K562 (cell line): ENCODE data around the gene PI4KA. TPM values are rescaled to one million over a fixed set of nuclear protein-coding genes. Genes with fewer than 3 reads are reported as not detected.
A peak's percentile ranks its signal among the peaks of the same experiment; 100 is the strongest.

ENCODE experiments used
- ARNT ChIP-seq, 2 experiments: fragments of 450-650 bp; IDR thresholded peaks; 2 replicates each; pipeline ENCODE4 v1.6.1; 2016; ENCODE audit warnings: mild to moderate bottlenecking in 1 of 2
- ATF7 ChIP-seq: fragments of 450-650 bp; IDR thresholded peaks from 2 replicates; pipeline ENCODE4 v1.7.1; 2014; ENCODE audit warnings: mild to moderate bottlenecking, moderate library complexity
- CHCHD3 ChIP-seq: fragments of 250-450 bp; sonication (Bioruptor Pico); IDR thresholded peaks from 2 replicates; pipeline ENCODE4 v2.1.2; 2022; ENCODE audit warnings: mild to moderate bottlenecking
- CLOCK ChIP-seq: fragments of 250-450 bp; sonication (Bioruptor Pico); IDR thresholded peaks from 2 replicates; pipeline ENCODE4 v1.4.0; 2020; ENCODE audit warnings: mild to moderate bottlenecking, moderate library complexity, borderline replicate concordance
- HEY1 ChIP-seq: fragments of 250-450 bp; sonication (Bioruptor Pico); IDR thresholded peaks from 2 replicates; pipeline ENCODE4 v1.5.0; 2020; ENCODE audit warnings: mild to moderate bottlenecking, moderate library complexity, borderline replicate concordance
- KLF1 ChIP-seq: fragments of 450-650 bp; IDR thresholded peaks from 2 replicates; pipeline ENCODE4 v1.6.1; 2016; ENCODE audit warnings: missing genetic modification characterization, missing compliant biosample characterization
- MAFK ChIP-seq: IDR thresholded peaks from 2 replicates; pipeline ENCODE4 v1.6.1; 2011; ENCODE audit warnings: low read length, improper control_type of control experiment
- NELFE ChIP-seq: IDR thresholded peaks from 2 replicates; pipeline ENCODE4 v1.6.1; 2011; ENCODE audit warnings: mild to moderate bottlenecking; ENCODE audit not compliant: insufficient read depth, insufficient read length
- PURB ChIP-seq: sonication (generic); formaldehyde crosslinking; IDR thresholded peaks from 2 replicates; pipeline ENCODE4 v1.9.0; 2021; ENCODE audit warnings: low read depth, mild to moderate bottlenecking, missing genetic modification reagents
- RB1 ChIP-seq: fragments of 450-650 bp; IDR thresholded peaks from 2 replicates; pipeline ENCODE4 v1.6.1; 2017; ENCODE audit warnings: low read depth, mild to moderate bottlenecking
- SAP30 ChIP-seq: fragments of 200-600 bp; sonication (generic); IDR thresholded peaks from 2 replicates; pipeline ENCODE4 v1.6.1; 2012; ENCODE audit warnings: borderline replicate concordance, low read depth, mild to moderate bottlenecking, moderate library complexity, low read length, control low read depth, inconsistent platforms; ENCODE audit not compliant: insufficient read depth, poor library complexity, severe bottlenecking
- TCF15 ChIP-seq: fragments of 250-450 bp; sonication (Bioruptor Pico); IDR thresholded peaks from 2 replicates; pipeline ENCODE4 v1.8.0; 2022; ENCODE audit warnings: moderate library complexity, mild to moderate bottlenecking, inconsistent platforms
- TCFL5 ChIP-seq: fragments of 250-450 bp; sonication (Bioruptor Pico); conservative IDR thresholded peaks from 2 replicates; pipeline ENCODE4 v1.6.1; 2021; ENCODE audit warnings: mild to moderate bottlenecking, moderate library complexity, matching md5 sums
- ZBTB40 ChIP-seq, 2 experiments: fragments of 450-650 bp in 1 of 2; sonication (generic) in 1 of 2; formaldehyde crosslinking in 1 of 2; IDR thresholded peaks; 2 replicates each; pipeline versions ENCODE4 v1.7.1 to v1.9.0; 2016 to 2022; ENCODE audit warnings: inconsistent platforms in 1 of 2, mild to moderate bottlenecking in 1 of 2, missing genetic modification reagents in 1 of 2
- ZNF133 ChIP-seq: fragments of 250-450 bp; sonication (Bioruptor Pico); IDR thresholded peaks from 2 replicates; pipeline ENCODE4 v1.4.0; 2020; ENCODE audit warnings: mild to moderate bottlenecking
- ZNF444 ChIP-seq: fragments of 250-450 bp; sonication (Bioruptor Pico); IDR thresholded peaks from 2 replicates; pipeline ENCODE4 v1.4.0; 2020; ENCODE audit warnings: mild to moderate bottlenecking, moderate library complexity
- polyA plus RNA-seq, 8 experiments: library from polyadenylated mRNA; depleted of rRNA in 4 of 8; stranded (reverse) in 5 of 8; unstranded in 3 of 8; fragments of >200 nt; fragmentation: Nextera tagmentation in 2 of 8; fragmentation: Illumina TruSeq in 1 of 8; extraction: Ambion mirVana in 2 of 8; extraction: Trizol in 1 of 8; gene quantifications; 2 replicates each; pipeline versions ENCODE4 v1.2.1 to v1.2.3, GENCODE V29; 2011 to 2014; ENCODE audit warnings: inconsistent platforms in 1 of 8, missing spikeins in 1 of 8
- total RNA-seq, 7 experiments: library from RNA; depleted of rRNA in 6 of 7; stranded (reverse); fragments of >200 nt in 6 of 7; fragmentation: Illumina TruSeq in 2 of 7; extraction: Trizol in 2 of 7; gene quantifications; 2 replicates each; pipeline versions ENCODE4 v1.2.1 to v1.2.3, GENCODE V29; 2011 to 2021; ENCODE audit warnings: low replicate concordance in 1 of 7

Gene PI4KA
- total and polyA plus RNA-seq, 9 of the 15 experiments (the other 6 are each of a cell fraction or from before 2014, with no cell fraction given): 7.3 to 187 (median 84.7) TPM

GRCh38 chr22:20852076-20852475, 6.5 kb downstream of the PI4KA start (continued):
- TF ChIP-seq CLOCK (CRISPR knock-in tag) (no peak), ZNF133 (CRISPR knock-in tag) (no peak), SAP30 (no peak), ATF7 (no peak), TCF15 (CRISPR knock-in tag) (no peak), HEY1 (CRISPR knock-in tag) (no peak), ZBTB40 (IDR thresholded peaks at IDR 0.05) (no peak), ZBTB40 (CRISPR knock-in tag; IDR thresholded peaks at IDR 0.05) (no peak), ARNT (IDR thresholded peaks at IDR 0.05) (no peak), TCFL5 (CRISPR knock-in tag) (no peak), ZNF444 (CRISPR knock-in tag) (no peak), NELFE (no peak), PURB (CRISPR knock-in tag) (no peak), KLF1 (tag) (no peak), MAFK (peak; percentile 38), RB1 (no peak), CHCHD3 (CRISPR knock-in tag) (no peak)
